Erythroblast (primary cell): ENCODE data around the gene IL17B.

ENCODE experiments used
- GATA1 ChIP-seq: IDR thresholded peaks from 2 replicates; pipeline ENCODE4 v1.6.1; 2011; ENCODE audit warnings: low read depth, mild to moderate bottlenecking, control low read depth, low read length, moderate library complexity
- POLR2A ChIP-seq: IDR thresholded peaks from 2 replicates; pipeline ENCODE4 v1.6.1; 2011; ENCODE audit warnings: mild to moderate bottlenecking, low read length

DNA sequence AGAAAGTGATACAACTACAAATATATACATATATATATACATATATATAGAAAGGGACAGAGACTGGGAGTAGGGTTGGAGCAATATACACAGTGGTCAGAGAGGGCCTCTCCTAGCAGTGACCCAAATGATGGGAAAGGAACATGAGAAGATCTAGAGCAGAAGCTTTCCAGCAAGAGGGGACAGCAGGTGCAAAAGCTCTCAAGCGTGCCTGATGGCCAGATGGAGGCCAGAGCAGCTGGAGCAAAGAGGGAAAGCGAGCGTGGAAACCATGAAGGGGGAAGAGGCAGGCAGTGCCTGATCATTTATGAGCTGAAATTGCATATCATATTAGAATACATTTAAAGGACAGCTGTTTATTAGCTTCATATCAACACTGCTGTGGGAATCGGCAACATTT, 41.4 kb downstream of the IL17B start:
- no peak for TF ChIP-seq POLR2A
- no peak for TF ChIP-seq GATA1
